Measurements from ENCODE around the gene CETN3.
A peak's percentile ranks its signal among the peaks of the same experiment; 100 is the strongest.
"Not testable (repeated sequence)": the region's sequence is repeated elsewhere in the genome, so short reads cannot be mapped to it uniquely, and the experiment has no call there.

The CETN3 gene

DNA sequence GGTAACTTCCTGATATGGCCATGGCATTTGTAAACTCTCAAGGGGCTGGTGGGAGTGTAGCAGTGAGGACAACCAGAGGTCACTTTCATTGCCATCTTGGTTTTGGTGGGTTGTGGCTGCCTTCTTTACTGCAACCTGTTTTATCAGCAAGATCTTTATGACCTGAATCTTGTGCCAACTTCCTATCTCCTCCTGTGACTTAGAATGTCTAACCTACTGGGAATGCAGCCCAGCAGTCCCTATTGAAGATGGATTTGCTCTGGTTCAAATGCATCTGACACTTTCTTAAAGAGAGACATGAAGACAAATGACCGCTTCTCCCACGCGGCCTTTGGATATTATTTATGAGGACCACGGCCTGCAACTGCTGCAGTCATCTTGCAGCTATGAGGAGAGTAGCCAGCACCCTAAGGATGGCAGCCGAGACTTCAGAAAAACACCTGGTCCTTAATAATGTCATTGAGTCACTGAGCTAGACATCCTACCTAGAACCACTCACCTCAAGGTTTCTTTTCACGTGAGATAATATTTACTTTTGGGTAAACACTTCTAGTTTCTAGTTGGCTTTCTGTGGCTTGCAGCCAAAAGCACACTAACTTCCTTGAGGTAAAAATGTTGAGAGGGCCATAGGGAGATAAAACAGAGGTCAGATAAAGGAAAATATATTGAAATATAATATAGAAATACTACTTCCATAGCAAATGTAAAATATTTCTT is 28.2 kb downstream of the CETN3 start:
- DNase-seq: no peak

DNA sequence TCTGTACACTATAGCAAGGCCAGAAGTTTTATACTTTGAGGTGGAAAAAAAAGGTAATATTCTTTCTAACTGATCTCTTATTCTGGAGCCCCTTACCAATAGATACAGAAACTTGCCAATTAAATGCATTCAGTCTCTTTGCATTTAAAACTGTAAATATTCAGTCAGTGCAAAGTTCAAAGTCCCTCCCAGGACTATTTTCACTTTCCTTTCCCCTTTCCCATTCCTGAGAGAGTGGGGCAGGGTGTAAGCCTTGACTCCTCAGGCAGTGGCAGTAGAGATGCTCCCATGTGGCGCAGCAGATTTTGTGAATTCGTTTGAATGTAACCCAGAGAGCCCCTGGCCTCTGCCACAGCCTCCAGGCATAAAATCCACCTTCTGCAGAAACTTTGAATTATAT is 29.9 kb downstream of the CETN3 start:
- no peak for DNase-seq

DNA sequence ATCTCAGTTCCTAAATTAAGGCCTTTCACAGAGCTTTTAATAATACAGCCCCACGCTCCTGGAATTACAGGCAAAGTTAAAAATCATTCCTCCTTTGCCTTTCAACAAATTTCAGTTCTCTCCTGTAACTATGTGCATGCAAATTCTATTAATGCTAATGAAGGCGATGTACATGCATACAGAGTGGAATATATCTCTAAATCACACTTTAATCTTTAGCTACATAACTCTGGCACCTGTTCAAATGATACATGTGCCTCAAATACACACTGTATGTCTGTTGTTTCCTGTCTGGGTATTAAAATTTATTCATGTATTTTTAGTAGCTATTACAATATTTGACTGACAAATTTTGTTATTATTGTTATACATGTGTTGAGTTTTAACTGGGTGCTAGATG is 30.8 kb downstream of the CETN3 start:
- no peak for DNase-seq

DNA sequence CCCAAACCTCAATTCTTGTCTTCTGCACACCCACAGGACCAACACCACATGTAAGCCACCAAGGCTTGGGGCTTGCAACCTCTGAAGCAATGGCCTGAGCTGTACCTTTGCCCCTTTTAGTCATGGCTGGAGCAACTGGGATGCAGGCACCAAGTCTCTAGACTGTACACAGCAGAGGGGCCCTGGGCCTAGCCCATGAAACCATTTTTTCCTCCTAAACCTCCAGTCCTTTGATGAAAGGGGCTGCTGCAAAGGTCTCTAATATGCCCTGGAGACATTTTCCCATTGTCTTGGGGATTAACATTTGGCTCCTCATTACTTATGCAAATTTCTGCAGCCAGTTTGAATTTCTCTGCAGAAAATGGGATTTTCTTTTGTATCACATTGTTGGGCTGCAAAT is 38.3 kb downstream of the CETN3 start:
- DNase-seq: not testable (repeated sequence)

DNA sequence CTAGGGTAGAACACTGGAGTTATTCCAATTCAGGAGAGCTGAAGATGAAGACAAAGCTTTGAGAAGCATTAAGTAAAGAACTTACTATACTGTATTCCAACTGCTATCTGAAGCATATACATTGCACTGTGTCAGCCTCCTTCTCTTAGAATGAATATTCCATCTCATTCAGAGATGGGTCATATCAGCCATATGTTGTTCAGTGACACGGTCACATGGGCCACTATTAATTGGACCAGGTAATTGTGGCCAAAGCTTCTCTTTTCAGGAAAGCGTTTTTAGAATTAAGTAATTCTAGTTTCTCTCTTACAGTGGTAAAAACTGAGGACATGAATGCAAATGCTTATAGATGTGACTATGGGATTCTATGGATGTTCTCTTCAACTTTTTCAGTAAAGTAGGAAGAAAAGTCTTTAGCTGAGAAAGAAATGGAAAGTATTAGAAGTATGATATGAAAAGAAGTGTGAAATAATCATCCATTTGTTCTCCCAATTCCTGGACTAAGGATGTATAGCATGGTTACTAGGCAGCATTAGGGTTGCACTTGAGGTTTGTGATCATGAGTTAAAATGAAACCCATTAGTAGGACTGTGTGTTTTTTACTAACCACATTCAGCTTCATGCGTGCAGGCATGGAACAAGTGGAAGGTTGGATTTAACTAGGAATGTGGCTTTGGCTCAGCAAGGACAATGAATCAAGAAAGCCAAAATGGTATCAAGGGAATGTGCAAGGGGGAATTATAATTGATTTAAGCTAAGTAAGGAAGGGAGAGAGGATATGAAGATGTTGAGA is 40.9 kb downstream of the CETN3 start:
- DNase-seq: no peak

DNA sequence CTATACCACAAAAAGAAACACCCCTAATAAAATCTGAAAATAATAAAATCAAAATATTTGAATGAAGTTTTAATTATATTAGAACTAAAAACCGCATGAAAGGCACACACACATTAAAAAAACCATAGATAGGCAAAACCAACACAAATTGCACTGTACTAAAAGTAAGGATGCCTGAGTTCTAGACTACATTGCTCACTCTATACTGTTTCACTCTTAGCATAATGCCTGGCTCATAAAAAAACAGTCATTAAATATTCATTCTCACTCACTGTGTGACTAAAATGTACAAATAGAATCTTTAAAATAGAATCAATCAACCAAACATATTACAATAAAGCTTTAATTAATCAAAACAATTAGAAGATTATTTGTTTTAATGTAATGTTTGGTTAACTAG is 41.7 kb downstream of the CETN3 start:
- DNase-seq: no peak

DNA sequence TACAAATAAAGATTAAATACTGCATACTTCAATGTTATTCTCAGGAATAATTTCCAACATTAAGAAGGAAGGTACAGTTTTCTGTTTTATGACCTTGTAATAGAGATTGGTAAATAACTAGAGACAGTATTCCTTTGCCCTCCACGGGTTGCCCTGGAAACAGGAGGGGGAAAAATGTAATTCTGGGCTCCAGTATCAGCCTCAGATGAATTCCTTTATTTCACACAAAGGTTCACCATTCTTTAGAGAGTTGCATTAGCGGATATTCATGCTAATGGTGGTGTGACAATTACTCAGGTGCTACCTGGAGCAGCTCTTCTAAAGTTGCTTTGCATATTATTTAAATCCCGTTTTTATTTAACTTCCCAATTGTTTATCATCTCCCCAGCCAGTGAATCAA is 42.6 kb downstream of the CETN3 start:
- no peak for DNase-seq

DNA sequence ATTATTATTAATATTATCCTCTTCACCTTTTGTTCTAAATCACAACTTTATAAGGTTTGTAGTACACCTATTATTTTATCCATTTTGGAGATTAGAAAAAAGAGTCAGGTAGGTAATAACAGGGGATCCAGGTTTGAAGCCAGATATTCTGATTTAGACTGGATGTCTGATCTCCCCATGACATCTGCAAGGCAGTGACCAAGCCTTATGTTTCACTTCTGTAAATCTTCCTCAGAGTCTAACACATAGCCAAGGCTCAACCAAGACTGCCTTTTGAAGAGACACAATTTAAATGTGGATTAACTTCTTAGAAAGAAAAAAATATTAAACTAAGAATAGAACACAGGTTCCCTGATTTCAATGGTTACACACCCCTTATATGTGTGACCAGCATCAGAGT is 44.2 kb downstream of the CETN3 start:
- no peak for DNase-seq

DNA sequence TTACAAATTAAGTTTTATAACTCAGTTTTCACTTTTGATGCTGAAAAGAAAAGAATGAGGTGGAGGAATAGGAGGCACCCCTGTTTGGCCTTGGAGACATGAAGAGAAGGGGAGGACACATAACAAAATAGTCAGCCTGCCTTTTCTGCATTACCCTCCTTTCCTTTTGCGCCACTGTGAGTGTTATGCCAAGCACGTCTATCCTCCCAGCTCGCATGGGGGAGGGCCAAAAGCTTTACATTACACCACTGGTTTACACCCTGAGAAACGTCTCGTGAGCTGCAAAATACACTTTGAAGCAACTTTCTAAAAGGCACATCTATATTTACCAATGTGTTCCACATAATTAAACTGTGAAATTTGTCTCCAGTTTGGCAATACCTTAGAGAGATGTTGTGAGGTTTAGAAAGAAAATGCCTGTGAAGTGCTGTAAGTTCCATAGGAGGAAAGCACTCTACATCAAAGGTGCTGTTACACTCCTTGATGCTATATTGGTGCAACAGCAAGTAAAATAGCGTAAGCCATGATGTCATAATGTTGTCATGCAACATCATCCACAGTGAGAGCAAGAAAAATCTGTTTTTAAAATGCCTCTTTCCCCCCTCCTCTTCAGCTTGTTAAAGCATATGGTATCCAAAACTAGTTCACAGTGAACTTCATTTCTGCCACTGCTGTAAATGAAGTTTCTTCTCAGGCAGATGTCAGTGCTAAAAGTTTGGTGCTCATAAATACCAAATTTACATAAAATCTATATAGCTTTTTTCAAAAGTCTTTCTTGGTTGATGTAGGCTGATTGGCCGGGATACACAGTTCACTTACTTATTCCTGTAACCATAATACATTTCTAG is 50.3 kb downstream of the CETN3 start:
- DNase-seq: no peak

DNA sequence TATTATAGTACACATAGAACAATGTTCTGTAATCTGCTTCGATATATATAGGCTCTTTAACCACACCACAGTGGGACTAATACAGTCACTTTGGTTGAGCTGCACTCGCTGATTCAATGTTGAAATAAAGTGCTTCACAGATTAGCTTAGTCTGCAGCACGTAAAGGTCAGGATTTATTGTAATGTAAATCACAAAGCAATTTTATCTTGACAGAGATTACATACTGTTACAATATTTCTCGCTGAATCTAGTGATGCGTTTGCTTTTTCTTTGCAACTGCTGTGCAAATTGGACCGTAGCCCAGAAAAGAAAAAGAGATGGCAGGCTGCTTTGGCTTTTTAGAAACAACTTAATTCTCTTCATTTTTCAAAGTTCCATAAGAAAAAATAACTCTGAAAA is 52.9 kb downstream of the CETN3 start:
- DNase-seq: peak; percentile 34

DNA sequence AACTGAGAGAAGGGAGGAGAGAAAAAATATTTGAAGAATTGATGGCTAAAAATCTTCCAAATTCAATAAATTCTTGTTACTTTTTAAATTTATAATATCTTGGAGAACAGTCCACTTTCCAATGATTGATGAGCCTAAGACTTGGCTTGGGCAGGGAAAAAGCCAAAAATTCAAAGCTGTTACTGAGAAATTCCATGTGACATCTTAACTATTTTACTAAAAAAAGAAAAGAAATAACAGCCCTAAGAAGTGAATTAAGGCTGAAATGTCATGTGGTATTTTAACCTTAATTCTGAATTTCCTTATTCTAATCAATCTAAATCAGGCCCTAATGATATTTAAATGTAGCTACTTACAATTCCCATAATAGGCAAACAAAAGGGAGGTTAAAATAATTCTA is 53.4 kb downstream of the CETN3 start:
- DNase-seq: no peak

DNA sequence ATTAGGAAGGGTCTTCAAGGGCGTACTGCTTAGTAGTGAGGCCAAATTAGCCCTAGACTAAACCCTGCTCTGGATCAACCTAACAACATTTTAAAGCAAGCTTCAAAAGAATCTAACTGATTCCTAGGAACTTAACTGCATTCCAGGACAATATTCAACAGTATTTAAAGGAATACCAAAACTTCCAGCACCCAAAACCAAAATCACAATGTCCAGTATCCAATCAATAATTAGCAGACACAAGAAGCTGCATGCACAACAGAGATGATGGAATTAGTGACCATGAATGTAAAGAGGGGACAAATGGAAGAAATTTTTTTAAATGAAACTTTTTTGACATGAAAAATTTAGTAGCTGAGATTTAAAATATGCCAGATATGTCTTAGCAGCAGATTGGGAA is 53.9 kb downstream of the CETN3 start:
- no peak for DNase-seq

DNA sequence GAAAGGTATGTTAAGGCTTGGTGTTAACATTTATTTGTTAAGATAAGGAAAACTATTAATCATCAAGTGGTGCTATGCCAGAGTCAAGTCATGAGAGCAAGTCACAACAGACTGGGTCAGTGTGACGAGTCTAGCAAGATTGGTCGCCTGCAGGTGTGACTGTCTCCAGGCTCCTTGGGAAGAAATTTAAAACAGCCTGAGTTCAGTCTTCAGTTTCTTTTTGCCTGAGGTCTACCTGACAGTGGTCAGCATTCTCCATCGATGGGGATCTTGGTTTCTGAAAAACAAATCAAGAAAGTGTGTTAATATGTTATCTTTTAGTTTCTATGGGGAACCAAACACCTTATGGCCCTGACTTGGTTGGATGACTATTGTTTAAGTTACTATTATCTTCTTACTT is 56.3 kb downstream of the CETN3 start:
- DNase-seq: no peak

DNA sequence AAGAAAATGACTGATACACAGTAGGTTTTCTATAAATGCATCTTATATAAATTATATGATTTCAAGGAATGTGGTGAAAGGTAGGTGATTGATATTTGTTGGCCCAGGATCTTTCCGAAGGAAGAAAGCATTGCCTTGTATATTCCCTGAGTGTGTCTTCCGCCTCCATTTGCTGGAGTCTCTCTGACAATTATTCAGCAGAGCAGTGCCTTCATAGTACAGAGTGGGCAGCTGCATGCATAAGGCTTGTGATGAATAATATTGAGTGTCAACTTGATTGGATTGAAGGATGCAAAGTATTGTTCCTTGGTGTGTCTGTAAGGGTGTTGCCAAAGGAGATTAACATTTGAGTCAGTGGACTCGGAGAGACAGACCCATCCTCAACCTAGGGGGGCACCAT is 58.5 kb downstream of the CETN3 start:
- DNase-seq: no peak

DNA sequence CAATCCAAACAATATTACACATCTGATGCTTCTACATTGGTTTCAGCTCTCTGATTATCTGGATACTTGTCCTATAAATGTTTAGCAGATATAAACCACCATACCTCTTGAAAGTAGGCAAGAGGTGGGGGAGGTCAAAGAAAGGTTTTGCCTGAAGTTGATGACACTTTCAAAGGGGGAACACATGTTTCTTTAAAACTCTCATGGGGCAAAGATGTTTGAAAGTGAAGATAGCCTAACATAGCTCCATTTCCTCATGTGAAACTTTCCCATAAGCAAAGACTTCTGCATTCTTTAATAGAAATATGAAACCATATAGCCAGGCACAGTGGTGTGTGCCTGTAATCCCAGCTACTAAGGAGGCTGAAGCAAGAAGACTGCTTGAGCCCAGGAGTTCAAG is 62.1 kb downstream of the CETN3 start:
- DNase-seq: no peak

DNA sequence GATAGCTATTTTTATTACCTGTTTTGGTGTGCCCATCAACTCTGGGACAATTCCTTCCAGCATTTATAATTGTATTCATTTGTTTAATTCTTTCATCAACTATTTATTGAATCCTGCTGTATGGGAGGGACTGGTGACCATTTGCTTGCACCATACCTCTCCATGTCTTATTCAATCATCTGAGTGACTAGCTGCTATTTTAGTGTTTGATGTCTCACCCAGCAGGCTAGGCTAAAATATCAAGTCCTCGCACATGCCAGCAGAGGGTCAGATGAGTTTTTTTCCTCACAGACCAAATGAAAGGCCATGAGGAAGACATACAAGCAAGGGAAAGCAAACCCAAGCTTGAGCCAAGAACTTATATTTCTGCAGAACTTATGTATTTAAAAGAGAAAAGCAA is 63.9 kb downstream of the CETN3 start:
- no peak for DNase-seq

DNA sequence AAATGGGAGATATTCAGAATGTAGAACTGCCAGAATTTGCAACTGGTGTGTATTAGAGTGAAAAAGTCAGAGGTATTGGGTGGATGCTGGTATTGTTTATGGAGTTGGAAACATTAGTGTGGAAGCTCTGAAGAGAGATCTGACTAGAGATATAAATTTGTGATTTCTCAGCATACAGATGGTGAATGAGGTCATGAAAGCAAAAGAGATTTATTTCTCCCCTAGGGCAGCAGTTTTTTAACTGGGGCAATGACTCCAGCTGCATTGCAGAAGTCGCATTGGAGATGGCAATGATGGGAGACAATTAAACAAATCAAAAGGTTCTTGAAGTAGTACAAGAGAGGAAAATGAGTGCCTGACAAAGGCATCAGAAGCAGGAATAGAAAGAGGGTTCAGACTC is 64.9 kb downstream of the CETN3 start:
- no peak for DNase-seq

DNA sequence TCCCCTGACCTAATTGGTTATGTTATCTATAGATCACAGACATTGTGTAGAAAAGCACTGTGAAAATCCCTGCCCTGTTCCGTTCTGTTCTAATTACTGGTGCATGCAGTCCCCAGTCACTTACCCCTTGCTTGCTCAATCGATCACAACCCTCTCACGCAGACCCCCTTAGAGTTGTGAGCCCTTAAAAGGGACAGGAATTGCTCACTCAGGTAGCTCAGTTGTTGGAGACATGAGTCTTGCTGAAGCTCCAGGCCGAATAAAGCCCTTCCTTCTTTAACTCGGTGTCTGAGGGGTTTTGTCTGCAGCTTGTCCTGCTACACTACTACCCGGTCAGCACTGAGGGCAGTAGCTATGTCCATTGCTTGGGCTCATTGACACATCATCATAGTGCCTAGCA is 65.8 kb downstream of the CETN3 start:
- DNase-seq: not testable (repeated sequence)

DNA sequence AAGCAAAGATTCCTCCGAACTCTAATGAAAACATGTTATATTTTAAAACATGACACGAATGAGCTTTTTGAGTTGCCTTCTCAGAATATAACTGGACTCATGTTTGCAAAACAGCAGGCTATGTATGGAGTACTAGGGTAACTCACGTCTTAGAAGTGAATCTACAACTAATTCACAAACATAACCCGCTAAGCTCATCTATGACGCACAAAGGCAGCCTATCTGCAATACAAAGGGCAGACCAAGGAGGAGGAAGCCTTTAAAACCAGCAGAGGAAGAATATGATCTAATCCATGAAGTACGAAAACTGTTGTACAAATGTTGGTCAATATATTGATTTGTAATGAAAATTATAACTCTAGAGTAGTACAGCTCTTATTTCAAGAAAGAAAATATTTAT is 67.0 kb downstream of the CETN3 start:
- no peak for DNase-seq

All from fibroblast of skin of scalp (primary cell).